ENCODE measurements around the gene KLHL29.

The KLHL29 gene

DNA sequence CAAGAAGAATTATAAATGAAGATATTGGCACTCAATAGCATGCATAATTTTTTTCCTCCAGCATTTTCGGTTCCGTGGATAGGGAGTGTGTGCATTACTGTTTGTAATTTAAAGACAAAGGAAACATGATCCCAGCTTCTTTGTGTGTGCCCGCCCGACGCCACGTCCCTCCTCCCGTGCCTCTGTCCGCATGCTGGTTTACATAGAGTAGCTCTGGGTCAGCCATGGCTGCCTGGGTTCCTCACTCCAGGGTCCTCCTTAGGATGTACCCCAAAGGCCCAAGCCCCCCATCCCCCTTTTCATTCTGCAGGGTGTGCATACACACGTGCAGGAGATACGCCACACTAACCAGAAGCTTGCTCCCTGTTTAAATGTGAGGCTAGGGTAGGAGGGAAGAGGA, 214.7 kb downstream of the KLHL29 start:
- DNase-seq, result no peak

DNA sequence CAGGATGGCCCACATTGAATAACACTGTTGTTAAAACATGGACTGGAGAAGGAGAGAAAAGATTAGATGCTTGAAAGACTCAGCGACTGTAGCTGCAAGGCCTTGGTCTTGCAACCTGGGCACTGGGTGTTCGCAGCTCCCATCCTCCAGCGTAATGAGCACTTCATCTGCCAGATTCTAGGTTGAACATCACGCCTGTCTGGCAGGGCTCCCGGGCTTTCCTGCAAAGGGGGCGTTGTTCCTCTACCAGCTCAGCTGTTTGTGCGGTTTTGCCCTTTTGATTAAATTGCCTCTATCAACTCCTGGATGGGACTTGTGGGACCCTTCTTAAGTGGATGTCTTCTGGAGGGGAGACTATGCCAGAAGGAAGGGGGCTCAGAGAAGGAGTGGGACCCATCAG, 215.4 kb downstream of the KLHL29 start:
- no peak for DNase-seq

DNA sequence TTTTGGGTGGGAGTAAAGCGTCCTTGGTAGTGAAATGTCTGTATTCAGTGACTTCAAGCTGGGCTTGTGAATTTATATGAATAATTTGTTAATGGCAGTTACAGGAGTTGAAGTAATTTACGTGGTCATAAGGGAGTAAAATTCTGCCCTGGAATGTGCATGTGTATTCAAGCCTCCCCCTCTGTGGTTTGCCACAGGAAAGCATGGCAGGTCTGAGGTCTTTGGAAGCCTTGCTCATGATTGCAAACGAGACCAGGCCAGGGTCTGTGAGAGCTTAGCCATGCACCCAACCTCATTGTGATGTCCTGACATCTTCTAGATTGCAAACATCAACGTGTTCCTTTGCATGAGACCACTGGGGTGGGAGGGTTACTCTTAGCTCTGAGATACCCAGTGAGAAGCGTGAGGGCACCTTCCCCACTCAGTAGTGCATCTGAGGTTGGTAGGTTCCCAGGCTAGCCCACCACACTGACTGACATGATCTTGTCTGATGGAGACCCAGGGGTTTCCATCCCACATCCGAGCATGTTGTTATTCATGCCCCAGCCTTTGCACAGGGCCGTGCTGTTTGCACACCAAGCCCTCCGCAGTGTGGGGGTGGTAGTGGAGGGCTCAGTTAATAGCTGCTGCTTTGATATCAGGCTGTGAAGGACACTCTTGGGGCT, 216.5 kb downstream of the KLHL29 start:
- no peak for DNase-seq

DNA sequence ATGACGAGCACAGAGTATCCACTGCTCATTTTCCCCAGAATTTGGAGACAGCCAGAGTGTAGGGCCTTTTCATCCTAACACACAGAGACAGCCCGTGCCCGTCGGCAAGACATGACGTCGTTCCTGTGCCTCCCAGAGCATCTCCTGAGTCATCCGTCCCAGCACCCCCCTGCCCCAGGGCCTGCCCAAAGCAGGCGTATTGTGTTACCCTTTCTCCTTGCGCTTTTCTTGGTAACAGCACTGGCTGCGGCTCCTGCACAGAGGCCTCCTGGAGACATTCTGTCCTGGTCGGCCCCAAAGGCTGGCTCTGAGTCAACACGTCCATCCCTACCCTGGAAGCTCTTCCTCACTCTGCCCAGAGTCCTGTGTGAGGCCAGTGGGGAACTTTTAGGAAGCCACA, 217.1 kb downstream of the KLHL29 start:
- no peak for DNase-seq

DNA sequence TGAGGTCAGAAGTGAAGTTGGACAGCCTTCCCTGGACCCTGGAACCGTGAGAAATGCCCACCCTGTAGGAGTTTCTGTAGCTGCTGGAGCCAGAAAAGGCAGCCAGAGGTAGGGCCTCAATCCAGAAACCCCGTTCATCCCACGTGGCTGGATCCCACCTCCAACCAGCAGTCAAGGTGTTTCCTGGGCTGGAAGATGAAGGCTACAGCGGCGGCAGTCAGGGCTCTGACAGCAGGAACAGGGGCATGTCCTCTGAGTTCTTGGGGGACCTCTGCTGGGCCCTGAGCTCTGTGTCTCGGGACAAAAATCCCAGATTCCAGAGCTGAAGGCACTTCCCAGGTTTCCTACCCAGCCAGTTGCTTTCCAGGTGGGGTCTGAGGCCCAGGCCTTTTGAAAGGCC, 218.2 kb downstream of the KLHL29 start:
- no peak for DNase-seq

DNA sequence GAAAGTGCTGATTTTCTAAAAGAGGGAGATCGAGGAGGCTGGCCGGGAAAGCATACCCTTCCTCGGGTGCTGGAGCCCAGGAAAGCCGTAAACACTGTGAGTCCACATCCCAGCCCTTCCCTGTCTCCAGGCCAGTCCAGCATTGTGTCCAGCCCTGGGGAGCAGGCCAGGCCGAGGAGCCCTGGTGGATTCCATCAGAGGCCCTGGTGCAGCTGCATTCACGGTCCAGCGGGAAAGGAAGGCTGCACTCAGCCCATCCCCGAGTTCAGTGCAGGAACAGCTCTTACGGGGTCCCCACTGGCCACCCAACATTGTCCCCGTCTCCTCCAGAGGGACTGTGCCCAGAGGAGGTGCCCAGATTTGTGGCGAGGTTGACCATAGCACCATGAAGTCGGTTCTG, 218.6 kb downstream of the KLHL29 start:
- DNase-seq, result no peak

DNA sequence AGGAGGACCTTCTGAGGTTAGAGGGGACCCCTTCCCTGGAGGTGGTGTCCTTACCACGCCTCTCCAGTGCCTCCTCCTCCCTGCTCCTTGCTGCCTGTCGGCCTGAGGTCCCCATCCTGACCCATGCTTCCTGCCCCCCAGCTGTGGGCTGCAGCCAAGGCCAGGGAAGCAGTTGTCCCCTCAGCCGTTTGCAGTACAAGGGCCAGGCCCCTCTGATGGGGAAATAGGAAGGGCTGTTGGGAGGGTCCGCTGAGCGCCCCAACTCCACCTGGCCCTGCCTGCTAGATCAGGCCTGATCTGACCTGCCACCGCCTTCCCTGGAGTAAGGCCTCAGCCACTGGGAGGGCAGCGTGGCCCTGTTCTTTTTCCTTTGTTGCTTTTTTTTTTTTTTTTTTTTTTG, 219.8 kb downstream of the KLHL29 start:
- no peak for DNase-seq

DNA sequence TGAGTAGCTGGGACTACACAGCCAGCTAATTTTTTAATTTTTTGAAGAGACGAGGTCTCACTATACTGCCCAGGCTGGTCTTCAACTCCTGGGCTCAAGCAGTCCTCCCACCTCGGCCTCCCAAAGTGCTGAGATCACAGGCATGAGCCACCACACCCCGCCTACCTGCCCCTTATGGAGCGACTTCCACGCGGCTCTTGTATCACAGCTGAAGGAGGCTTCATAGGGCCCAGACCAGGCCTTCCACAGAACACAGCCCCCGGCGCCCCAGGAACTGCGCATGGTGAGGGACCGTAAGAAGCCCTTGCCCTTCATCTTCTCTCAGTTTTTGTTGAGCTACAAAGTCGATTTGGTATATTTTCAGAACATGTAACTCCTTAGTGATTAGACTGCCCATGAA, 220.3 kb downstream of the KLHL29 start:
- no peak for DNase-seq

DNA sequence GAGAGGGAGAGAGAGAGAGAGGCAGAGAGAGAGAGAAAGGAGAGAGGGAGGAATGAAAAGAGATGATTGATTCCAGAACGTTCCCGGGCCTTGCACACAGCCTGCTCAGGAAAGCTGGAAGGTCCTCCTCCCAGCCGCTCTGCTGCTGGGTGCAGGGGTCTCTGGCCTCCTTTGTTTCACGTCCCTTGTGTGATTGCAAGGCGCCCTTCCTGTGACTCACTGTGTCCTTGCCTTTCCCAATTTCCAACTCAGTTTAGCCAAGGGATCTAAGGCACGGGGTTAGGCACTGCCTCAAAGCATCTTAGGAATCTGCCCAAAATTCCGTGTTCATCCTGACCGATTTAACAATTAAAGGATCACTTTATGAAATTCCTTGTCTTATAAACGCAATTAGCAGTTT, 221.2 kb downstream of the KLHL29 start:
- no peak for DNase-seq

DNA sequence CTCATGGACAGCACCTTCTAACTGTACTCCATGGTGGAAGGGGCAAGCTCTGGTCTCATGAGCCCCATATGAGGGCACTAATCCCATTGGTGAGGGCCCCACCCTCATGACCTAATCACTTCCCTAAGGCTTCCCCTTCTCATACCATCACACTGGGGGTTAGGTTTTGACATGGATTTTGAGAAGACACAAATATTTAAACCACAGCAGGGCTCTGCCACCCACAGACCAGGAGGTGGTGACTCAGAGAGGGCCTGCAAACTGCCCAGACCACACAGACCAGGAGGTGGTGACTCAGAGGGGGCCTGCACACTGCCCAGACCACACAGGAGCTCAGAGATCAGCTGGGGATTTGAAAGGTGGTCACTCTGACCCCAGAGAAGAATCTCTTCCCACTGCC, 222.0 kb downstream of the KLHL29 start:
- DNase-seq, result no peak

DNA sequence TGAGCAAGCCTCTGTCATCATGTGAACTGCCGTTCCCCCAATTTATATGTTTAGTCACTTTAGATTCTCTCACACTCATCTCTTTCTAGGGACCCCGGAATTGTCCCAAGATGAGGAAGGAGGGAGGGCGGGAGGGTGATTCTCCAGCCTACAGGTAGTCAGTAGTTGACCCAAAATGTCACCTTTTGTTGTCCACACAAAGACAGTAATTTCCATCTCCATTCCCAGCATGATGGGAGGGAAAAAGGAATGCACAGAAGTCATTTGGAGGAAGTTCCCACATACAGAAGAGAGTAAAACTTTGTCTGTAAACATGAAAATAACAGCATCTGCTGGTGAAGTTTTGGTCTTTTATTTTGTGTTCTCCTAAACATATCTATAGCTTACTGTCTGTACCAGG, 222.9 kb downstream of the KLHL29 start:
- DNase-seq, result no peak

DNA sequence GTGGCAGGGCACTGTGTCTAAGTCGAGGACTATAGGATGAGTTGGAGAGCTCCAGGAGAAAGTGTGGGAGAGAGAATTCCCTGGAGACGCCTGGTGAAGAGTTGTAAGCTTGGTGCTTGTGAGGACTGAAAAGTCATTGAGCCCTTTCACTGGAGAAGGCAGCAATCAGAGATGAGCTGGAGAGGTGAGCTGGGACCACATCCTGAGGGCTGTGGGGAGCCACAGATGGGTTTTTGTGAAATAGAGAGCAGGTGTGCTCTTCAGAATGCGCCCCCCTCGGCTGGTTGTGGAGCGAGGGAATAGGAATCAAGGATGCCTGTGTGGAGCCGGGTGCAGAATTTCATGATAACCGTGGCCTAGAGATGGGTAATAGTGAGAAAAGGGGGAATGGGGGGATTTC, 224.3 kb downstream of the KLHL29 start:
- no peak for DNase-seq

DNA sequence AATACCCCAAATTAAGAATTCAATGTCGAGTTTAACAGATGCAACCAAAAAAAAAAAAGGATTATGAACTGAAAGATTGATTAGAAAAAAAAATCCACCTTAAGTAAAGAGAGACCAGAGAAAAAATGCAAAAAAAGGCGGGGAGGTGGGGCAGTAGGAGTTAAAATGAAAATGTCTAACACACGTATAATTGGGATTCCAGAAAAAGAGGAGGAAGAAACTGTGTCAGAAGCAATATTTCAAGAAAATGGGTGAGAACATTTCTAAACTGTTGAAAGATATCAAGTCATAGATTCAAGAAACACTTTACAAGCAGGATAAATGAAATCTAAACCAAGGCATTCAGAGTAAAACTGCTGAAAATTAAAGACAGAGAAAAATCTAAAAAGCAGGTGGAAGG, 226.9 kb downstream of the KLHL29 start:
- DNase-seq, result no peak

DNA sequence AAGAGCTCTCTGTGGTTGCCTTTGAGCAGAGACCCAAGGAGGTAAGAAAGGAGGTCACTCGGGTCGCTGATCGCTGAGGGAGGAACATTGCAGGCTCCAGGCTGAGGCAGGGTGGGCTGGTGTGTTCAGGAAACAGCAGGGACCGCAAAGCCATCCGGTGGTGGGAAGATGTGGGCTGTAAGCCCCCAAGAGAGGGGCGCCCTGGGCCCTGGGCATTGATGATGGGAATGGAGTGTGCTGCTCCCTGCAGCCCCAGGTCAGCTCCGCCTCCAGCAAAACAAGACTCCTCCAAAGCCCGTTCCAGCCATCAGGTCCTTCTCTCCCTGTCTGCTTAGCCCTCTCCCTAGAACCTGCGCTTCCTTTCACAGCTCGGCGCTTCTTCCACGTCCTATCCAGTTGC, 229.7 kb downstream of the KLHL29 start:
- DNase-seq, result no peak

DNA sequence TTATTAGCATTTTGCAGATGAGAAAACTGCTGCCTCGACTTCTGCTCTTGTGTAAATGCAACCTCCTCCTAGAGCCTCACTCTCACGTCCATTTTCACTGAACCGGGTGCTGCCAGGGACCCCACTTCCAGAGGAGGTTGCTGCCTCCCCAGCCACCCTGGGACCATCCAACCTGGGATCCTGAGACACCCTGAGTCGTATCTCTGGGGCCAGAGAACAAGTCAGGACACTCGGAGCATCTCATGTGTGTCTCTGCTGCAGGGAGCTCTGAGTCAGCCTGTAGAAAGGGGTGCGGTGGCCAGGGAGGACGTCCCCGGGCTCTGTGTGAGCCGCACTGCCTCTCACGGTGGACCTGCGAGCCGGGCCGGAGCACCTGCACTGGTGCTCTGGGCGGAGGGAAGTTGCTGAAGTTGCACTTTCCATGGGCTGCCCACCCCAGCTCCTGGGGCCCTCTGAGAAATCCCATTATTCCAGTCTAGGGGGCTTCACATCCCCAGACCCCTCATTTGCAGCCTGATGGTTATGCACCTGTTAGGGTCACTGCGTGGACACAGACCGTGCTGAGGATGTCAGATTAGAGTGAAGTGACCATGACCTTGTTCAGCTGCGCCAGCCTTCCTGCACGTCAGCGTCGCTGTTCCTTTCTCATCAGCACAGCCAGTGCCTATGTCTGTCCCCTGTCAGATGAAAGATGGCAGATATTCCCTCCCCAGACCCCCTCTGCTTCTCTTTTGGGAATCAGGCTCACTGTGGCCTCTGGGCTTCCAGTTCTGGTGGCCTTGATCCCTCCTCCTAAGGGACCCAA, 230.4 kb downstream of the KLHL29 start:
- no peak for DNase-seq

DNA sequence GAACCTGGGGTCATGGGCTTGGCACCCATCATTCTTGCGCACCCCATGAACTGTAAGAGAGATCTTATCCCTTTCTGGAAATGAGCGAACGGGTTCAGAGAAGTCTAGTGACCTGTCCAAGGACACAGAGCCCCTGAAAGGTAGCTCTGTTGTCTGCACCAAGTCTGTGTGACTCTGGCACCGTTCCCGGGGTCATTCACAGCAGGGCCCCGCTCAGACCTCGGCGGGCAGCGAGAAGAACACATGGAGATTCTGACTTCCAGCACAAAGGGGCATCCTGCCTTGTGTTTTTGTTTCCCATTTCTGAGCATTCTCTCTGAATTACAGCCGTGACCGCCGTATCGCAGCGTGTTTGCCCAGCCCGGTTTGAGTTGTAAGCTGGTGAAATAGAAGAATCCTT, 231.7 kb downstream of the KLHL29 start:
- no peak for DNase-seq

DNA sequence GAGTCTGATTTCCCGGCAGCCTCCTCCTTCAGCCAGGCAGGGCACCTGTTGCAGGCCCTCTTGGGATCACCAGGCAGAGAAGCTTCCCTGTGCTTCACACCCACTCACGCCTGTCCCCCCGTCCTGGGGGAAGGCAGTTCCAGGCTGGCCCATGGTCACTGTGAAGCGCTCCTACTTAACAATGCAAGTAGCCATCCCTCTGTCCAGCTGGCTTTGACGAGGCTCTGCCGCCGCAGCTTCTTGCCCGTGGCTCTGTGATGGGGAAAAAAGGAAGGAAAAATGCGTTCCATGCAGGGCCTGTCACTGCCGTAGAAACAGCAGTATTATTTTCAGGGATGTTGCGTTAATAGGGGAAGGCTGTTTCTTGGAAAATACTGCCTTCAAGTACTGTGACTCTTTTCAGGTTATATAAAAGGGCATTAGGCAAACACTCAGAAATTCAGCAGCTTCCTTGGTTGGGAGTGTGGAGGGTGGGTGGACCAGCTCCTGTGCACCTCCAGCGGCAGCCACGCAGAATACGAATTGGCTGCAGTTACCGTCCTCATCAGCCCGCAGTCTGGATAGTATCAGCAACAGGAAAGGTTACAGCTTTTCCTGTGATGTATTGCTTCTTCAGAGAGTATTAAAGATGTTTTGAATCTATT, 232.3 kb downstream of the KLHL29 start:
- no peak for DNase-seq

DNA sequence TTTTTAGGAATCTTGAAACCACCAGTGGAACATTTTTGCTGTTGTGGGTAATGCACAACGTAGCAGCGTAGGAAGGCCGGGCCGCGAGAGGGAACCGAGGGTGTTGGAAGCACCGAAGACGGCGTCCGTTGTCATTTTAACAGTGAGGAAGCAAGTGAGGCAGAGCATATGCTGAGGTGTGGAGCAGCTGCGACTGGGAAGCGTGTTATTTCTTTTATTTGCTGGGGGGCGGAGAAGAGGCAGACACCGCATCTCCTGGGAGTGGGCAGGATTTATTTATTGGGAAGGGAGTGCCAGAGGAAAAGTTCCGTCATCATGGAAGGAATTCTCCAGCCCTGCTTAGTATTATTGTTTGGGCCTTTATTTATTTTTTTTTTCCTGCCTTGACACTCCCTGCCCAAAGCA, 232.8 kb downstream of the KLHL29 start:
- no peak for DNase-seq

DNA sequence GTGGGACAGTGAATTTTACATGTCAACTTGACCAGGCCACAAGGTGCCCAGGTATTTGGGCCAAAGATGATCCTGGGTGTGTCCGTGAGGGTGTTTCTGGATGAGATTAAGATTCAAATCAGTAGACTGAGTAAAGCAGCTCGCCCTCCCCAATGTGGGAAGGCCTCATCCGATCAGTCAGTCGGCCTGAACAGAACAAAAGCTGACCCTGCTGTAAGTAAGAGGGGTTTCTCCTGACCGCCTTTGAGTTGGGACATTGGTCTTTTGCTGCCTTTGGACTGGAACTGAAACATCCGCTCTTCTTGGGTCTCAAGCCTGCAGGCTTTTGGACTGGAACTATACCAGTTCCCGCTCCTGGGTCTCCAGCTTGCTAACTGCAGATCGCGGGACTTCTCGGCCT, 233.3 kb downstream of the KLHL29 start:
- DNase-seq, result no peak

DNA sequence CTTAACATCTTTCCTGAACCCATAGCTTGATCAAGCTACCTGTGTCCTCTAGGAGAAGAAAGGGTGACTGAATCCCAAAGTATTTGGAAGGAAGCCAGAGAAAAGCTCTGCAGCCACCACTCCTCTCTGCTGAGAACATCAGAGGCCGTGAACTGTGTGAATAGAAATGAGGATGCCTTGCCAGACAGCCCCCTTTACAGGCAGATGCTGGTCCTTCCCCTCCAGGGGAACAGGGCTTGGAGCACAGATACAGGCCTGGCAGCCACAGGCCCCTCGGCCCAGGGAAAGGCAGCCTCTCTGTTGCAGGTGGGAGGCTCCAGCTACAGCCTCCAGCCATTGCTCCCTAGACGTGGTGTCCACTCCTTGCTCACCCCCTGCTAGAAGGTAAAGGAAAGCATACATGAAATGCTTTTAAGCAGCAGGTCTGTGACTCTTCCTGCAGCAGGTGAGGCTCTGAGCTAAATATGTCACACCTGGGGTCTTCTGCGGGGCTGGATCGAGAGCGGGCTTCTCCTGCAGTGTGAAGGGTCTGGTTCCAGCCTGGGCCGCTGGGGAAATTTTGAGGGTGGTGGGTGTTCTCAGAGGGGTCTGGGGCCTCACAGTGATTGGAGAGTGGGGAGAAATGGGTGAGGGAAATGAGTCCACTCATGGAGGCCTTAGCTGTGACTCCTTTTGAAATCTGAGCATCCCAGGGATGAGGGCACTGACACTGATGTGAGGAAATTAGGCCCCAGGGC, 234.0 kb downstream of the KLHL29 start:
- DNase-seq, result no peak

DNA sequence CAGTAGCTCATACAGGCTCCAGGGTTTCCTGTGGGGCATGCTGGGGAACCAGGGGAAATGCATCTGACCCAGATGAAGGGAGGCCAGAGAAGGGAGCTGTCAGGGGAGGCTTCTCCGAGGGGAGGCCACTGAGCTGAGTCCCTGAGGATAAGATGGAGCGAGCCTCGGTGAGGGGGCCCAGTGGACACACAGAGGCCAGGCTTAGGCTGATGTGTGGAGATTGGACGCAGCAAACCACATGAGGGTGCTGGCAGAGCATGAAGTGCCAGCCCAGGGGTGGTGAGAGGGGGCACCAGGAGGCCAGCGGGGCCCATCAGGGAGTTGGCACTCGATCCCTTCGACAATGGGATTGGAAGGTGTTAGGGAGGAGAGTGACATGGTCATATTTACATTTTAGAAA, 235.0 kb downstream of the KLHL29 start:
- DNase-seq, result no peak

DNA sequence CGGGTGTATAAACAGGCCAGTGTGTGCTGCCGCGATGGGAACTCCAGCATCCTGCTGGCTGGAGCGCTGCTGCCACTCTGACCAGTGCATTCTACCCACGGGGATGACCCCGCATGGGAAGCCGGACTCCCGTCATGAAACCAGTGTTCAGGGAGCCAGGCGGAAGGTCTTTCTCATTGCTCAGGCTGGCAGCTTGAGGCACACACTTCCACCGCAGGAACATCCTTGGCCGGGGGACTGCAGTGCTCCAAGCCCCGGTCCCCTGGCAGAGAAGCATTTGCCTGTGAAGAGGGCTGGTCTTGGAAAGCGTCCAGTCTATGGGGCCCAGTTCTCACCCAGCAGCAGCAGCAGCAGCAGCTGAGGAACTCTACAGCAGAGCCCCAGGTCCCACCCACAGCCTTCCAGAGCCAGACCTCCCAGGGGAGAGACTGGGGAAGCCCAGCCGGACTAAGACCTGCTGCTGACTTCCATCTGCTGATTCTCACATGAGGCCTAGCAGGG, 235.9 kb downstream of the KLHL29 start:
- no peak for DNase-seq

DNA sequence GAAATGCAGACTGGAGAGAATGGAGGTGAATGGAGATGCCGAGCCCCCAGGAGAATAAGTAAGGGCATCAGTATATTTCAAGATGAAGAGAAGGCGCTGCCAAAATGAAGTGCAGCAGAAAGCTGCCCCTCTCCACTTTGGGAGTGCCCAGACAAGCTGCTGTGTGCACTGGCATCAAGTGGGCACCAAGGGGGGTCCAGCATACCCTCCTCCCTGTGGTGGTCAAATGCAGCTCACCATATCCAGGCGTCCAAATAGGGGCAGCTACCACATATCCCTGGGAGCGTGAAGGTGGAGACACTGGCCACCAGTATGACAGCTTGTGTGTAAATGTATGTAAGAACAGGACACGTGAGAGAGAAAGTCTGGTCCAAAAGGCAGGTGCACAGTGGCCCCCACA, 236.6 kb downstream of the KLHL29 start:
- DNase-seq, result no peak
